Peyer's patch (tissue), 4 donors: ENCODE measurements around the gene SULT1C3. TPM values are rescaled to one million over a fixed set of nuclear protein-coding genes. Genes with fewer than 3 reads are reported as not detected.

Source experiments
- DNase-seq, 3 donors: peaks; one replicate each; pipeline ENCODE4 v3.0.0-alpha.2; 2017 to 2019
- H3K27ac ChIP-seq, 4 donors: fragments of 200-600 bp; sonication (generic); one replicate each; pipeline ENCODE4 v1.5.1; 2016 to 2019
- H3K27me3 ChIP-seq, 2 donors: fragments of 200-600 bp; sonication (generic); one replicate each; pipeline ENCODE4 v1.5.1; 2019
- H3K36me3 ChIP-seq, 3 donors: fragments of 200-600 bp; sonication (generic); one replicate each; pipeline ENCODE4 v1.5.1; 2016 to 2019
- H3K4me1 ChIP-seq, 4 donors: fragments of 200-600 bp; sonication (generic); one replicate each; pipeline ENCODE4 v1.5.1; 2016 to 2019
- H3K4me3 ChIP-seq, 4 donors: fragments of 200-600 bp; sonication (generic); 1 replicate in 3 of 4; 2 replicates in 1 of 4; pipeline ENCODE4 v1.5.1; 2016 to 2019; ENCODE audit warnings: mild to moderate bottlenecking in 1 of 4
- H3K9me3 ChIP-seq, 4 donors: fragments of 200-600 bp; sonication (generic); one replicate each; pipeline ENCODE4 v1.5.1; 2016 to 2019; ENCODE audit warnings: mild to moderate bottlenecking in 1 of 4
- CTCF ChIP-seq, 6 experiments: fragments of 450-650 bp in 4 of 6; fragments of 200-600 bp in 2 of 6; sonication (generic) in 1 of 6; IDR thresholded peaks; one replicate each; pipeline ENCODE4 v1.5.1; 2017 to 2019; ENCODE audit warnings: antibody characterized with exemption in 6 of 6, mild to moderate bottlenecking in 3 of 6, moderate library complexity in 1 of 6
- POLR2A ChIP-seq, 2 donors: fragments of 450-650 bp; IDR thresholded peaks; one replicate each; pipeline ENCODE4 v1.5.1; 2017; ENCODE audit warnings: antibody characterized with exemption in 2 of 2, mild to moderate bottlenecking in 2 of 2, moderate library complexity in 2 of 2
- total RNA-seq, 4 donors: library from RNA; depleted of rRNA; stranded (reverse); fragments of >200 nt; gene quantifications; one replicate each; pipeline ENCODE4 v1.1.0, GENCODE V29; 2016

The SULT1C3 gene
- total RNA-seq, 4 donors from 2014 or later, result 7.8 to 14.8 (median 14.7) TPM; not detected in 1

GRCh38 chr2:108297436-108298141 is 57.8 kb downstream of the SULT1C3 start:
- H3K4me1 ChIP-seq, result no peaks in the 10 kb centered on the region
- no peak for TF ChIP-seq POLR2A (IDR thresholded peaks at IDR 0.05)
- no peak for TF ChIP-seq CTCF (IDR thresholded peaks at IDR 0.05)
- H3K27me3 ChIP-seq, result no peaks in the 10 kb centered on the region
- no peak for DNase-seq
- no peaks in the 10 kb centered on the region for H3K36me3 ChIP-seq
- no peak overlapping the region for H3K4me3 ChIP-seq
- no peaks in the 10 kb centered on the region for H3K9me3 ChIP-seq
- no peak overlapping the region for H3K27ac ChIP-seq

GRCh38 chr2:108301558-108301957 is 61.8 kb downstream of the SULT1C3 start:
- TF ChIP-seq CTCF (IDR thresholded peaks at IDR 0.05), result no peak
- no peak for TF ChIP-seq POLR2A (IDR thresholded peaks at IDR 0.05)
- no peaks in the 10 kb centered on the region for H3K36me3 ChIP-seq
- no peak for DNase-seq
- no peak overlapping the region for H3K4me3 ChIP-seq
- H3K9me3 ChIP-seq, result no peaks in the 10 kb centered on the region
- H3K4me1 ChIP-seq, result no peaks in the 10 kb centered on the region
- no peak overlapping the region for H3K27ac ChIP-seq
- no peaks in the 10 kb centered on the region for H3K27me3 ChIP-seq

- DNase-seq, result no peak
- H3K4me1 ChIP-seq, result no peaks in the 10 kb centered on the region
- no peaks in the 10 kb centered on the region for H3K9me3 ChIP-seq
- no peak for TF ChIP-seq POLR2A (IDR thresholded peaks at IDR 0.05)
- TF ChIP-seq CTCF (IDR thresholded peaks at IDR 0.05), result no peak
- no peaks in the 10 kb centered on the region for H3K36me3 ChIP-seq
- no peaks in the 10 kb centered on the region for H3K27me3 ChIP-seq
- H3K4me3 ChIP-seq, result no peak overlapping the region
- no peak overlapping the region for H3K27ac ChIP-seq
These were observed 65.2 kb downstream of the SULT1C3 start for GRCh38 chr2:108304975-108305374.

GRCh38 chr2:108305901-108306300 is 66.1 kb downstream of the SULT1C3 start:
- Histone ChIP-seq H3K36me3 (no peaks in the 10 kb centered on the region), H3K9me3 (no peaks in the 10 kb centered on the region)
- DNase-seq, result no peak

GRCh38 chr2:108309903-108310302 is 70.1 kb downstream of the SULT1C3 start:
- Histone ChIP-seq H3K27ac (no peak overlapping the region), H3K9me3 (no peaks in the 10 kb centered on the region), H3K36me3 (no peaks in the 10 kb centered on the region), H3K4me3 (no peak overlapping the region), H3K4me1 (peaks cover 0 to 7% (median 0%) of the 10 kb centered on the region in 4 donors), H3K27me3 (no peaks in the 10 kb centered on the region)
- TF ChIP-seq CTCF (IDR thresholded peaks at IDR 0.05) (no peak), POLR2A (IDR thresholded peaks at IDR 0.05) (no peak)
- no peak for DNase-seq

More at GRCh38 chr2:108305901-108306300, 66.1 kb downstream of the SULT1C3 start:
- Histone ChIP-seq H3K4me1 (no peaks in the 10 kb centered on the region), H3K27me3 (no peaks in the 10 kb centered on the region), H3K4me3 (no peak overlapping the region), H3K27ac (no peak overlapping the region)
- TF ChIP-seq POLR2A (IDR thresholded peaks at IDR 0.05) (no peak), CTCF (IDR thresholded peaks at IDR 0.05) (no peak)

Other genes starting within 250 kb of the SULT1C3 start
- gene SULT1C2, start 48.9 kb downstream of the SULT1C3 start, total RNA-seq, result 10 to 100 TPM in 2 of 4 donors, 1 to 10 TPM in 2; 1.3 to 55.3 (median 19.3) TPM
- 1 to 10 TPM in 3 of 4 donors, not detected in 1; 1.3 to 5.8 (median 1.9) TPM for gene SULT1C4, start 138.0 kb downstream of the SULT1C3 start, total RNA-seq
- 100 to 1,000 TPM in 1 of 4 donors, 10 to 100 TPM in 3; 64.6 to 164 (median 95.6) TPM for gene GCC2, start 209.2 kb downstream of the SULT1C3 start, total RNA-seq